ENCODE data around the gene TXNRD2. TPM values are rescaled to one million over a fixed set of nuclear protein-coding genes. Genes with fewer than 3 reads are reported as not detected.

The TXNRD2 gene
- total RNA-seq, 1 experiment from 2014 or later = 22.9 TPM

- Histone ChIP-seq H3K4me1 (ENCODE audit: insufficient read depth, low read length) (no peaks in the 10 kb centered on the region; the same call in 1 of the 2 replicates), H3K27ac (ENCODE audit: insufficient read length, low read depth, low read length) (no peak overlapping the region), H3K56ac (ENCODE audit: insufficient read length, low read depth, low read length) (no peak overlapping the region), H2BK15ac (ENCODE audit: low read depth, low read length) (no peak overlapping the region), H3K4ac (ENCODE audit: low read depth, low read length) (no peak overlapping the region), H3K9ac (ENCODE audit: extremely low read depth, insufficient read length, low read length) (no peak overlapping the region), H3K18ac (ENCODE audit: insufficient read length, low read depth, low read length) (no peak overlapping the region), H3K27me3 (ENCODE audit: insufficient read depth, low read length) (no peaks in the 10 kb centered on the region), H2BK12ac (ENCODE audit: insufficient read length, low read depth, low read length) (no peak overlapping the region), H3T11ph (ENCODE audit: low read length) (no peak overlapping the region), H4K91ac (ENCODE audit: insufficient read length, low read depth, low read length) (no peak overlapping the region), H3K23ac (ENCODE audit: insufficient read length, low read depth, low read length) (no peak overlapping the region), H4K8ac (replicated peaks; ENCODE audit: insufficient read length, low read depth, low read length) (no peak overlapping the region), H3K14ac (ENCODE audit: insufficient read depth, low read length) (no peak overlapping the region), H2BK120ac (ENCODE audit: low read depth, low read length, poor library complexity, severe bottlenecking) (no peak overlapping the region), H3K23me2 (ENCODE audit: insufficient read length, low read depth, low read length, poor library complexity, severe bottlenecking) (no peaks in the 10 kb centered on the region), H3K79me1 (ENCODE audit: insufficient read depth, low read depth, low read length, poor library complexity, severe bottlenecking) (peaks cover 4% of the 10 kb centered on the region), H2BK20ac (ENCODE audit: low read depth, low read length, poor library complexity, severe bottlenecking) (no peak overlapping the region), H2AFZ (ENCODE audit: low read length) (no peak overlapping the region), H2BK5ac (ENCODE audit: insufficient read length, low read length) (no peak overlapping the region), H4K5ac (ENCODE audit: insufficient read length, low read depth, low read length) (no peak overlapping the region), H3K4me2 (ENCODE audit: insufficient read depth, insufficient read length, low read length) (no peak overlapping the region), H3K79me2 (ENCODE audit: insufficient read depth, low read length) (no peaks in the 10 kb centered on the region), H2AK5ac (ENCODE audit: insufficient read length, low read length) (no peak overlapping the region), H3K9me3 (ENCODE audit: control insufficient read depth, low read depth, low read length) (no peaks in the 10 kb centered on the region), H4K20me1 (ENCODE audit: control insufficient read depth, insufficient read depth, insufficient read length) (peaks cover 3% of the 10 kb centered on the region)
- peaks cover 5 to 10% of the 10 kb centered on the region in 2 experiments; a peak in 3 of 4 replicates for H3K4me1 Mint-ChIP-seq
- peaks cover 5 to 21% (median 15%) of the 10 kb centered on the region in 3 experiments; a peak in 6 of 7 replicates for H3K36me3 Mint-ChIP-seq (ENCODE audit: insufficient read depth in 1 of 3, low read depth in 3 of 3)
- DNase-seq = no peak
- no CpG with 5 or more reads among the region's 5 CpGs for WGBS (ENCODE audit: extremely low coverage, insufficient read length, low lambda C conversion rate)
- H3K27me3 Mint-ChIP-seq (ENCODE audit: low read depth) = no peaks in the 10 kb centered on the region
- no peak for TF ChIP-seq CTCF (conservative IDR thresholded peaks at IDR 0.05)
- H3K4me3 Mint-ChIP-seq = no peak overlapping the region
- H3K9me3 Mint-ChIP-seq = no peaks in the 10 kb centered on the region
- peak overlapping the region in 1 of 3 experiments; percentile 57; a peak in 1 of 7 replicates for H3K27ac Mint-ChIP-seq
Observed at GRCh38 chr22:19983741-19984140, 42.1 kb upstream of the TXNRD2 start.
